K562 (cell line): Measurements from ENCODE around the gene NUP88. TPM values are rescaled to one million over a fixed set of nuclear protein-coding genes. Genes with fewer than 3 reads are reported as not detected.

ENCODE experiments used
- FOXM1 ChIP-seq, 2 experiments: fragments of 450-650 bp in 1 of 2; sonication (generic) in 1 of 2; formaldehyde crosslinking in 1 of 2; IDR thresholded peaks; 2 replicates each; pipeline versions ENCODE4 v1.6.1 to v1.9.0; 2017 to 2022; ENCODE audit warnings: low read depth in 2 of 2, mild to moderate bottlenecking in 2 of 2, missing genetic modification reagents in 1 of 2, moderate library complexity in 1 of 2
- MCM7 ChIP-seq, 2 experiments: fragments of 450-650 bp; IDR thresholded peaks; 2 replicates each; pipeline ENCODE4 v1.6.1; 2016 to 2018
- POLR2H ChIP-seq: IDR thresholded peaks from 2 replicates; pipeline ENCODE4 v1.6.1; 2016; ENCODE audit warnings: missing genetic modification characterization, low read depth, mild to moderate bottlenecking, control low read depth, missing compliant biosample characterization, moderate library complexity
- RERE ChIP-seq: sonication (generic); formaldehyde crosslinking; IDR thresholded peaks from 2 replicates; pipeline ENCODE4 v1.8.0; 2023; ENCODE audit warnings: missing genetic modification reagents, mild to moderate bottlenecking, borderline replicate concordance
- TAF9B ChIP-seq: fragments of 450-650 bp; IDR thresholded peaks from 2 replicates; pipeline ENCODE4 v1.6.1; 2018; ENCODE audit warnings: mild to moderate bottlenecking; ENCODE audit not compliant: partially characterized antibody
- ZNF444 ChIP-seq: fragments of 250-450 bp; sonication (Bioruptor Pico); IDR thresholded peaks from 2 replicates; pipeline ENCODE4 v1.4.0; 2020; ENCODE audit warnings: mild to moderate bottlenecking, moderate library complexity
- ZNF696 ChIP-seq: fragments of 250-450 bp; sonication (Bioruptor Pico); conservative IDR thresholded peaks from 2 replicates; pipeline ENCODE4 v1.4.0; 2020; ENCODE audit warnings: mild to moderate bottlenecking, moderate library complexity
- polyA plus RNA-seq, 8 experiments: library from polyadenylated mRNA; depleted of rRNA in 4 of 8; stranded (reverse) in 5 of 8; unstranded in 3 of 8; fragments of >200 nt; fragmentation: Nextera tagmentation in 2 of 8; fragmentation: Illumina TruSeq in 1 of 8; extraction: Ambion mirVana in 2 of 8; extraction: Trizol in 1 of 8; gene quantifications; 2 replicates each; pipeline versions ENCODE4 v1.2.1 to v1.2.3, GENCODE V29; 2011 to 2014; ENCODE audit warnings: inconsistent platforms in 1 of 8, missing spikeins in 1 of 8
- total RNA-seq, 7 experiments: library from RNA; depleted of rRNA in 6 of 7; stranded (reverse); fragments of >200 nt in 6 of 7; fragmentation: Illumina TruSeq in 2 of 7; extraction: Trizol in 2 of 7; gene quantifications; 2 replicates each; pipeline versions ENCODE4 v1.2.1 to v1.2.3, GENCODE V29; 2011 to 2021; ENCODE audit warnings: low replicate concordance in 1 of 7

NUP88 gene
- total and polyA plus RNA-seq, 9 of the 15 experiments (the other 6 are each of a cell fraction or from before 2014, with no cell fraction given), result 59.9 to 160 (median 119) TPM

- TF ChIP-seq POLR2H (tag) (no peak), MCM7 (IDR thresholded peaks at IDR 0.05) (no peak), RERE (CRISPR knock-in tag) (no peak), ZNF444 (CRISPR knock-in tag) (no peak), TAF9B (no peak), FOXM1 (IDR thresholded peaks at IDR 0.05; ENCODE audit: low read depth) (no peak), FOXM1 (CRISPR knock-in tag; IDR thresholded peaks at IDR 0.05; ENCODE audit: low read depth) (no peak), ZNF696 (CRISPR knock-in tag) (no peak)
These were observed 40.8 kb downstream of the NUP88 start (continued) for GRCh38 chr17:5378566-5379207.
